ENCODE measurements around the gene LIPA.

GRCh38 chr10:89165923-89166322, 85.7 kb downstream of the LIPA start:
- TF ChIP-seq POLR2A (IDR thresholded peaks at IDR 0.05) = no peak
- TF ChIP-seq, protein P1, sequence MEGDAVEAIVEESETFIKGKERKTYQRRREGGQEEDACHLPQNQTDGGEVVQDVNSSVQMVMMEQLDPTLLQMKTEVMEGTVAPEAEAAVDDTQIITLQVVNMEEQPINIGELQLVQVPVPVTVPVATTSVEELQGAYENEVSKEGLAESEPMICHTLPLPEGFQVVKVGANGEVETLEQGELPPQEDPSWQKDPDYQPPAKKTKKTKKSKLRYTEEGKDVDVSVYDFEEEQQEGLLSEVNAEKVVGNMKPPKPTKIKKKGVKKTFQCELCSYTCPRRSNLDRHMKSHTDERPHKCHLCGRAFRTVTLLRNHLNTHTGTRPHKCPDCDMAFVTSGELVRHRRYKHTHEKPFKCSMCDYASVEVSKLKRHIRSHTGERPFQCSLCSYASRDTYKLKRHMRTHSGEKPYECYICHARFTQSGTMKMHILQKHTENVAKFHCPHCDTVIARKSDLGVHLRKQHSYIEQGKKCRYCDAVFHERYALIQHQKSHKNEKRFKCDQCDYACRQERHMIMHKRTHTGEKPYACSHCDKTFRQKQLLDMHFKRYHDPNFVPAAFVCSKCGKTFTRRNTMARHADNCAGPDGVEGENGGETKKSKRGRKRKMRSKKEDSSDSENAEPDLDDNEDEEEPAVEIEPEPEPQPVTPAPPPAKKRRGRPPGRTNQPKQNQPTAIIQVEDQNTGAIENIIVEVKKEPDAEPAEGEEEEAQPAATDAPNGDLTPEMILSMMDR (IDR thresholded peaks at IDR 0.05) = no peak
- TF ChIP-seq EP300 (IDR thresholded peaks at IDR 0.05) = no peak
